GM12878 (cell line): ENCODE data around the gene ABI1. TPM values are rescaled to one million over a fixed set of nuclear protein-coding genes. Genes with fewer than 3 reads are reported as not detected.
A peak's percentile ranks its signal among the peaks of the same experiment; 100 is the strongest.

Experiments used
- ATF7 ChIP-seq: fragments of 450-650 bp; IDR thresholded peaks from 2 replicates; pipeline ENCODE4 v1.6.1; 2016; ENCODE audit warnings: low read depth, mild to moderate bottlenecking
- BHLHE40 ChIP-seq, 2 experiments: fragments of 450-650 bp in 1 of 2; IDR thresholded peaks; 2 replicates each; pipeline ENCODE4 v1.6.1; 2011 to 2017; ENCODE audit warnings: low read depth in 2 of 2, borderline replicate concordance in 1 of 2, improper control_type of control experiment in 1 of 2, low read length in 1 of 2, mild to moderate bottlenecking in 1 of 2
- BMI1 ChIP-seq: fragments of 450-650 bp; IDR thresholded peaks from 2 replicates; pipeline ENCODE4 v1.6.1; 2016; ENCODE audit warnings: mild to moderate bottlenecking, moderate library complexity, borderline replicate concordance
- CEBPB ChIP-seq, 2 experiments: fragments of 150-350 bp in 1 of 2; IDR thresholded peaks; 2 replicates each; pipeline ENCODE4 v1.6.1; 2012 to 2014; ENCODE audit warnings: low read depth in 2 of 2, low read length in 2 of 2, borderline replicate concordance in 1 of 2, inconsistent platforms in 1 of 2
- CHD4 ChIP-seq: fragments of 200-600 bp; sonication (generic); IDR thresholded peaks from 2 replicates; pipeline ENCODE4 v1.6.1; 2016; ENCODE audit warnings: mild to moderate bottlenecking
- HDAC2 ChIP-seq: fragments of 200-600 bp; sonication (generic); IDR thresholded peaks from 2 replicates; pipeline ENCODE4 v1.6.1; 2017
- IKZF2 ChIP-seq, 2 experiments: fragments of 450-650 bp; IDR thresholded peaks; 2 replicates each; pipeline ENCODE4 v1.6.1; 2017; ENCODE audit warnings: mild to moderate bottlenecking in 2 of 2, moderate library complexity in 2 of 2
- MAX ChIP-seq: IDR thresholded peaks from 2 replicates; pipeline ENCODE4 v1.6.1; 2012; ENCODE audit warnings: low read depth, low read length, improper control_type of control experiment
- MTA2 ChIP-seq: fragments of 450-650 bp; IDR thresholded peaks from 2 replicates; pipeline ENCODE4 v1.6.1; 2016; ENCODE audit warnings: low read depth, mild to moderate bottlenecking, moderate library complexity
- MYC ChIP-seq: IDR thresholded peaks from 2 replicates; pipeline ENCODE4 v1.6.1; 2011; ENCODE audit warnings: mild to moderate bottlenecking, low read length, moderate library complexity, inconsistent platforms; ENCODE audit not compliant: insufficient read depth, insufficient replicate concordance, insufficient read length, severe bottlenecking
- NRF1 ChIP-seq: conservative IDR thresholded peaks from 2 replicates; pipeline ENCODE4 v1.6.1; 2011; ENCODE audit warnings: mild to moderate bottlenecking, low read depth, low read length, improper control_type of control experiment
- PBX3 ChIP-seq: IDR thresholded peaks from 2 replicates; pipeline ENCODE4 v1.6.1; 2011; ENCODE audit warnings: mild to moderate bottlenecking, low read depth, low read length, moderate library complexity; ENCODE audit not compliant: insufficient replicate concordance
- POLR2AphosphoS5 ChIP-seq: IDR thresholded peaks from 2 replicates; pipeline ENCODE4 v1.6.1; 2011; ENCODE audit warnings: mild to moderate bottlenecking, low read length, inconsistent platforms
- RBBP5 ChIP-seq: fragments of 200-600 bp; sonication (generic); conservative IDR thresholded peaks from 2 replicates; pipeline ENCODE4 v1.6.1; 2016
- RCOR1 ChIP-seq: conservative IDR thresholded peaks from 2 replicates; pipeline ENCODE4 v1.6.1; 2012; ENCODE audit warnings: low read depth, low read length, improper control_type of control experiment
- RELA ChIP-seq: fragments of 450-650 bp; IDR thresholded peaks from 2 replicates; pipeline ENCODE4 v1.8.0; 2014; ENCODE audit warnings: borderline replicate concordance; ENCODE audit not compliant: partially characterized antibody
- RELB ChIP-seq: fragments of 450-650 bp; IDR thresholded peaks from 2 replicates; pipeline ENCODE4 v1.6.1; 2017; ENCODE audit warnings: low read depth, mild to moderate bottlenecking, moderate library complexity
- RUNX3 ChIP-seq: IDR thresholded peaks from 2 replicates; pipeline ENCODE4 v1.6.1; 2012; ENCODE audit warnings: low read length, inconsistent platforms
- SMC3 ChIP-seq: IDR thresholded peaks from 2 replicates; pipeline ENCODE4 v1.6.1; 2011; ENCODE audit warnings: low read length, improper control_type of control experiment, borderline replicate concordance
- STAT1 ChIP-seq: fragments of 450-650 bp; conservative IDR thresholded peaks from 2 replicates; pipeline ENCODE4 v1.6.1; 2014; ENCODE audit warnings: antibody characterized with exemption, mild to moderate bottlenecking
- TBL1XR1 ChIP-seq: IDR thresholded peaks from 2 replicates; pipeline ENCODE4 v1.6.1; 2012; ENCODE audit warnings: low read depth, low read length, improper control_type of control experiment
- TCF12 ChIP-seq: IDR thresholded peaks from 2 replicates; pipeline ENCODE4 v1.6.1; 2011; ENCODE audit warnings: low read depth, mild to moderate bottlenecking, low read length
- ZBTB4 ChIP-seq: fragments of 450-650 bp; formaldehyde crosslinking; IDR thresholded peaks from 2 replicates; pipeline ENCODE4 v1.4.0; 2022; ENCODE audit warnings: mild to moderate bottlenecking, moderate library complexity
- ZNF274 ChIP-seq: IDR thresholded peaks from one replicate; pipeline ENCODE4 v1.8.0; 2011; ENCODE audit not compliant: insufficient read length, insufficient read depth
- ZNF622 ChIP-seq: fragments of 450-650 bp; IDR thresholded peaks from 2 replicates; pipeline ENCODE4 v1.6.1; 2017; ENCODE audit warnings: mild to moderate bottlenecking, inconsistent platforms
- ZSCAN29 ChIP-seq: fragments of 450-650 bp; IDR thresholded peaks from 2 replicates; pipeline ENCODE4 v1.6.1; 2017; ENCODE audit warnings: mild to moderate bottlenecking, moderate library complexity
- polyA plus RNA-seq, 11 experiments: library from polyadenylated mRNA; depleted of rRNA in 4 of 11; unstranded in 6 of 11; stranded (reverse) in 5 of 11; fragments of >200 nt; fragmentation: Nextera tagmentation in 4 of 11; fragmentation: Illumina TruSeq in 1 of 11; extraction: Ambion mirVana in 4 of 11; extraction: Trizol in 1 of 11; gene quantifications; 1 replicate in 1 of 11; 2 replicates in 10 of 11; pipeline versions ENCODE4 v1.2.1 to v1.2.3, GENCODE V29; 2011 to 2016; ENCODE audit warnings: inconsistent platforms in 2 of 11, missing spikeins in 2 of 11, low read depth in 1 of 11
- total RNA-seq, 4 experiments: library from RNA; depleted of rRNA in 3 of 4; stranded (reverse); fragments of >200 nt in 3 of 4; fragmentation: Illumina TruSeq in 1 of 4; extraction: Trizol in 1 of 4; gene quantifications; 2 replicates each; pipeline versions ENCODE4 v1.2.1 to v1.2.3, GENCODE V29; 2013 to 2021

ABI1 gene
- total and polyA plus RNA-seq, 10 of the 15 experiments (the other 5 are each of a cell fraction or from before 2014, with no cell fraction given), result 31.2 to 73.2 (median 50.7) TPM

- TF ChIP-seq RELB (0 out of 2 replicates have a peak, but pooled peaks have one; percentile 25), ZNF622 (no peak), ZNF274 (no peak), TBL1XR1 (peak; percentile 53; the same call in 1 of the 2 replicates), PBX3 (no peak), POLR2AphosphoS5 (no peak), BHLHE40 (IDR thresholded peaks at IDR 0.05; ENCODE audit: borderline replicate concordance in 1 of 2, low read depth in 2 of 2, low read length in 1 of 2) (peak; percentile 69 to 88; a peak in 3 of 4 replicates), NRF1 (no peak), MAX (no peak), MTA2 (0 out of 2 replicates have a peak, but pooled peaks have one; percentile 25), RELA (no peak), HDAC2 (no peak), RCOR1 (no peak), ZSCAN29 (no peak), TCF12 (no peak), STAT1 (no peak), SMC3 (no peak), RBBP5 (no peak), CEBPB (IDR thresholded peaks at IDR 0.05; ENCODE audit: borderline replicate concordance in 1 of 2, low read depth in 2 of 2, low read length in 2 of 2) (no peak), ATF7 (no peak), RUNX3 (0 out of 2 replicates have a peak, but pooled peaks have one; percentile 14), IKZF2 (IDR thresholded peaks at IDR 0.05) (peak; percentile 40 to 56; a peak in 2 of 4 replicates), MYC (no peak), CHD4 (no peak), ZBTB4 (no peak), BMI1 (no peak)
Observed at GRCh38 chr10:26857991-26858706, 2.6 kb downstream of the ABI1 start (continued).
